HepG2 (cell line): ENCODE measurements around the gene DIAPH1. TPM values are rescaled to one million over a fixed set of nuclear protein-coding genes. Genes with fewer than 3 reads are reported as not detected.

ENCODE experiments used
- ATAC-seq: fragments of 200-7000 bp; cut with Tn5 transposase; 3 replicates; pipeline ENCODE4 v1.9.1; 2020; ENCODE audit warnings: mild to moderate bottlenecking, moderate library complexity
- BruUV-seq: library from RNA; stranded (reverse); fragments of 400-500 nt; replicated peaks from 2 replicates; lab custom pipeline; 2021; lab: Mats Ljungman, UMichigan
- CTCF ChIA-PET: fragments of 300-600 bp; formaldehyde crosslinking; extraction: SDS; loops from one replicate; lab custom pipeline; 2021; ENCODE audit warnings: low total read pairs, inconsistent platforms, low intra/inter-chr PET ratio; lab: Yijun Ruan, JAX
- POLR2A ChIA-PET: fragments of 350-600 bp; sonication (Branson Sonifier 250); formaldehyde crosslinking; loops from one replicate; lab custom pipeline; 2020; ENCODE audit warnings: antibody characterized with exemption, inconsistent platforms; lab: Yijun Ruan, JAX
- DNase-seq: peaks from one replicate; pipeline ENCODE4 v3.0.0-alpha.2; 2015; ENCODE audit warnings: low spot score
- FAIRE-seq: peaks from 3 replicates; lab custom pipeline; 2011; peaks lifted over from hg19 to GRCh38; lab: Jason Lieb, UNC
- H2AFZ ChIP-seq: one replicate; pipeline ENCODE4 v1.6.1; 2011; ENCODE audit warnings: low read length, inconsistent platforms
- H3K27ac ChIP-seq: fragments of 300-600 bp; 3 replicates; pipeline ENCODE4 v1.8.0; 2011; ENCODE audit warnings: mixed run types, mild to moderate bottlenecking, mixed read lengths, low read length, inconsistent platforms; ENCODE audit not compliant: insufficient read depth; ENCODE audit errors: extremely low read length
- H3K27me3 ChIP-seq, 2 experiments: fragments of 200-600 bp in 1 of 2; 2 replicates in 1 of 2; 3 replicates in 1 of 2; pipeline versions ENCODE4 v1.6.0 to v1.8.0; 2011; ENCODE audit warnings: low read length in 2 of 2, mild to moderate bottlenecking in 2 of 2, moderate library complexity in 2 of 2, inconsistent platforms in 1 of 2; ENCODE audit not compliant: insufficient read depth in 2 of 2, control insufficient read depth in 1 of 2
- H3K36me3 ChIP-seq, 2 experiments: fragments of 200-600 bp in 1 of 2; replicated peaks in 1 of 2; 2 replicates in 1 of 2; 3 replicates in 1 of 2; pipeline versions ENCODE4 v1.5.1 to v1.8.0; 2011; ENCODE audit warnings: low read length in 2 of 2, inconsistent platforms in 1 of 2; ENCODE audit not compliant: insufficient read depth in 2 of 2, control insufficient read depth in 1 of 2
- H3K4me1 ChIP-seq: 2 replicates; pipeline ENCODE4 v1.5.1; 2012; ENCODE audit warnings: low read length, inconsistent platforms; ENCODE audit not compliant: insufficient read depth
- H3K4me2 ChIP-seq: 2 replicates; pipeline ENCODE4 v1.6.0; 2011; ENCODE audit warnings: low read depth, low read length, inconsistent platforms
- H3K4me3 ChIP-seq, 3 experiments: fragments of 200-600 bp in 1 of 3; sonication (generic), shearing (Covaris generic) in 1 of 3; replicated peaks in 1 of 3; 2 replicates each; pipeline ENCODE4 v1.5.1; 2011 to 2016; ENCODE audit warnings: low read length in 3 of 3, inconsistent platforms in 2 of 3, low read depth in 2 of 3, mild to moderate bottlenecking in 2 of 3, control low read depth in 1 of 3, mixed read lengths in 1 of 3; ENCODE audit not compliant: insufficient read depth in 1 of 3
- H3K79me2 ChIP-seq: one replicate; pipeline ENCODE4 v1.6.1; 2011; ENCODE audit warnings: low read length, inconsistent platforms; ENCODE audit not compliant: insufficient read depth
- H3K9ac ChIP-seq: 2 replicates; pipeline ENCODE4 v1.6.0; 2011; ENCODE audit warnings: mild to moderate bottlenecking, low read depth, low read length, inconsistent platforms; ENCODE audit not compliant: insufficient read depth
- H3K9me3 ChIP-seq: 2 replicates; pipeline ENCODE4 v1.5.1; 2012; ENCODE audit warnings: mild to moderate bottlenecking, low read length
- H4K20me1 ChIP-seq: 2 replicates; pipeline ENCODE4 v1.6.0; 2011; ENCODE audit warnings: inconsistent platforms, mild to moderate bottlenecking, low read length, moderate library complexity; ENCODE audit not compliant: insufficient read depth
- GTF2F1 ChIP-seq: fragments of 150-350 bp; IDR thresholded peaks from 2 replicates; pipeline ENCODE4 v1.6.1; 2014; ENCODE audit warnings: low read length
- NCOR1 ChIP-seq: fragments of 200-600 bp; sonication (generic); IDR thresholded peaks from 2 replicates; pipeline ENCODE4 v1.7.0; 2017; ENCODE audit warnings: antibody characterized with exemption, low read length, borderline replicate concordance
- RARG ChIP-seq: sonication (generic); formaldehyde crosslinking; IDR thresholded peaks from 2 replicates; pipeline ENCODE4 v1.4.0; 2020; ENCODE audit warnings: low read depth, mild to moderate bottlenecking, missing genetic modification reagents
- SMYD3 ChIP-seq: sonication (generic); formaldehyde crosslinking; IDR thresholded peaks from 2 replicates; pipeline ENCODE4 v1.8.1; 2023; ENCODE audit warnings: mild to moderate bottlenecking, missing genetic modification reagents
- WGBS: methylation state at CpG from one replicate; pipeline ENCODE4 v1.1.6; 2017; ENCODE audit warnings: low lambda C conversion rate; 5-methylcytosine and 5-hydroxymethylcytosine counted together
- in situ Hi-C: cut with HindIII; loops from 2 replicates; pipeline ENCODE4 v1.10.0; 2017; ENCODE audit warnings: low pct_unique_long_range_greater_than_20kb; ENCODE audit not compliant: extremely low pct_ligation_motif_present
- intact Hi-C: fragments of 100-400 bp; cut with micrococcal nuclease; formaldehyde crosslinking; loops from one replicate; pipeline ENCODE4 v1.10.0; 2022; ENCODE audit not compliant: unreplicated experiment
- polyA plus RNA-seq, 8 experiments: library from polyadenylated mRNA; depleted of rRNA in 3 of 8; stranded (reverse) in 7 of 8; unstranded in 1 of 8; fragments of >200 nt; fragmentation: Illumina TruSeq in 4 of 8; extraction: Trizol in 4 of 8; gene quantifications; 2 replicates each; pipeline versions ENCODE4 v1.2.1 to v1.2.3, GENCODE V29; 2011 to 2016; ENCODE audit warnings: low read depth in 4 of 8, missing spikeins in 1 of 8, mixed read lengths in 1 of 8; ENCODE audit not compliant: insufficient read depth in 1 of 8
- total RNA-seq, 5 experiments: library from RNA; depleted of rRNA; stranded (reverse); fragments of >200 nt; fragmentation: Illumina TruSeq; extraction: Trizol; gene quantifications; 2 replicates each; pipeline ENCODE4 v1.2.3, GENCODE V29; 2016; ENCODE audit warnings: low read depth in 1 of 5
- TF ChIP-seq, protein P1 (sequence below): sonication (generic); formaldehyde crosslinking; IDR thresholded peaks from 2 replicates; pipeline ENCODE4 v1.5.1; 2020; ENCODE audit warnings: mild to moderate bottlenecking, missing genetic modification reagents

Gene DIAPH1
- total and polyA plus RNA-seq, 2 of the 13 experiments (the other 11 are each of a cell fraction or from before 2014, with no cell fraction given) = 25.1 to 33.9 TPM

DNA sequence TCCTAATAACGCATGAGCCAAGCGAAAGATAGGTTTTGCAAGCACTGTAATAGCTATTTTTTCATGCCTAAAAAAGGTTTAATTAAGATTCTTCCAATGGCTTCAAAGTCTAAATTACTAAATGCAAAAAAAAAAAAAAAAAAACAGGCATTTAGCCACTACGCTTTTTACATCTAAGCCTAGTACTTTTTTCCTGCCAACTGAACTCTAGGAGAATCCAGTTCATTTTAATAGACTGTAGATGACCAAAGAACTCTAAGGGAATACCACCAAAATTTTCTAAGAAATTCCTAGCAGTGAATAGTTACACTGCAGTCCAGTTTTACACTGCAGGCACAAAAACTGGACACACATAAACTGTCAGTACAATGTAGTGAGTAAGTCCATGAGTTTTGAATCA is 9.8 kb downstream of the DIAPH1 start:
- FAIRE-seq (no peak), ATAC-seq (peak; percentile 23; the same call in 2 of the 3 replicates), DNase-seq (no peak)
- in situ Hi-C loops (no loop called here), intact Hi-C loops (no loop called here)
- H4K20me1 ChIP-seq = no peaks in the 10 kb centered on the region; the same call in 1 of the 2 replicates
- H3K4me3 ChIP-seq = peak overlapping the region; percentile 24 to 49 (median 43); a peak in 5 of 6 replicates
- no peaks in the 10 kb centered on the region for H3K27me3 ChIP-seq
- WGBS = 10% methylated on average over 3 of the region's 3 CpGs
- H3K79me2 ChIP-seq = peaks cover 91% of the 10 kb centered on the region
- H3K4me2 ChIP-seq = peak overlapping the region; percentile 81
- H3K27ac ChIP-seq = peak overlapping the region; percentile 78
- BruUV-seq = no TSS peak
- H3K4me1 ChIP-seq = peaks cover 91% of the 10 kb centered on the region
- no peak overlapping the region for H2AFZ ChIP-seq
- CTCF ChIA-PET = interaction anchor here (0.9 kb wide), 1 partner anchor 17 kb away, joined by 4 read pairs; no protein-coding TSS in a partner anchor
- no peaks in the 10 kb centered on the region for H3K36me3 ChIP-seq
- peak overlapping the region; percentile 51 for H3K9ac ChIP-seq
- POLR2A ChIA-PET = interaction anchor here (0.8 to 3.9 kb wide), 5 partner anchors 8 to 28 kb away, joined by 3 to 14 read pairs (median 5); partner anchors contain the start of genes DIAPH1, HDAC3 and RELL2
- TF ChIP-seq RARG (CRISPR knock-in tag) (no peak), NCOR1 (0 out of 2 replicates have a peak, but pooled peaks have one; percentile 10), GTF2F1 (no peak), SMYD3 (CRISPR knock-in tag) (peak; percentile 20; the same call in 1 of the 2 replicates)
- TF ChIP-seq, protein P1, sequence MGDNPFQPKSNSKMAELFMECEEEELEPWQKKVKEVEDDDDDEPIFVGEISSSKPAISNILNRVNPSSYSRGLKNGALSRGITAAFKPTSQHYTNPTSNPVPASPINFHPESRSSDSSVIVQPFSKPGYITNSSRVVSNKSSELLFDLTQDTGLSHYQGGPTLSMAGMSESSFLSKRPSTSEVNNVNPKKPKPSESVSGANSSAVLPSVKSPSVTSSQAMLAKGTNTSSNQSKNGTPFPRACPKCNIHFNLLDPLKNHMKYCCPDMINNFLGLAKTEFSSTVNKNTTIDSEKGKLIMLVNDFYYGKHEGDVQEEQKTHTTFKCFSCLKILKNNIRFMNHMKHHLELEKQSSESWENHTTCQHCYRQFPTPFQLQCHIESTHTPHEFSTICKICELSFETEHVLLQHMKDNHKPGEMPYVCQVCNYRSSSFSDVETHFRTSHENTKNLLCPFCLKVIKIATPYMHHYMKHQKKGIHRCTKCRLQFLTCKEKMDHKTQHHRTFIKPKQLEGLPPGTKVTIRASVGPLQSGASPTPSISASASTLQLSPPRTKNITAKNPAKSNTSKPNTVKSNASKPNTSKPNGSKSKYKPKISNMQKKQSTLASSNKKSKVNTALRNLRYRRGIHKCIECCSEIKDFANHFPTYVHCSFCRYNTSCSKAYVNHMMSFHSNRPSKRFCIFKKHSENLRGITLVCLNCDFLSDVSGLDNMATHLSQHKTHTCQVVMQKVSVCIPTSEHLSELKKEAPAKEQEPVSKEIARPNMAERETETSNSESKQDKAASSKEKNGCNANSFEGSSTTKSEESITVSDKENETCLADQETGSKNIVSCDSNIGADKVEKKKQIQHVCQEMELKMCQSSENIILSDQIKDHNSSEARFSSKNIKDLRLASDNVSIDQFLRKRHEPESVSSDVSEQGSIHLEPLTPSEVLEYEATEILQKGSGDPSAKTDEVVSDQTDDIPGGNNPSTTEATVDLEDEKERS (CRISPR knock-in tag) = 0 out of 2 replicates have a peak, but pooled peaks have one; percentile 0
- TF ChIP-seq, all 625 proteins: peak for 3
- H3K9me3 ChIP-seq = no peaks in the 10 kb centered on the region
